ENCODE data around the gene ATXN7. TPM values are rescaled to one million over a fixed set of nuclear protein-coding genes. Genes with fewer than 3 reads are reported as not detected.

ATXN7 gene
- total RNA-seq, 2 experiments from 2014 or later: 35.6 to 40.5 TPM

- Mint-ChIP-seq H3K4me1 (ENCODE audit: low read depth) (peaks cover 6% of the 10 kb centered on the region), H3K36me3 (ENCODE audit: low read depth) (no peaks in the 10 kb centered on the region), H3K9me3 (ENCODE audit: insufficient read depth) (no peaks in the 10 kb centered on the region), H3K27me3 (ENCODE audit: low read depth) (peaks cover 28% of the 10 kb centered on the region), H3K4me3 (no peak overlapping the region), H3K27ac (no peak overlapping the region)
- no peak for ATAC-seq
- ChIA-PET CTCF (interaction anchor here (1.1 to 3.3 kb wide), 8 partner anchors 7 to 501 kb away, joined by 3 to 32 read pairs (median 4); no protein-coding TSS in a partner anchor), POLR2A (no interaction called here)
- DNase-seq: no peak
Observed at GRCh38 chr3:64029287-64029686, 165.6 kb downstream of the ATXN7 start.

GRCh38 chr3:64030741-64031140 lies 167.1 kb downstream of the ATXN7 start:
- ATAC-seq (peak; percentile 97), DNase-seq (peak; percentile 78)
- Mint-ChIP-seq H3K4me1 (ENCODE audit: low read depth) (peaks cover 6% of the 10 kb centered on the region), H3K4me3 (peak overlapping the region; percentile 72), H3K9me3 (ENCODE audit: insufficient read depth) (no peaks in the 10 kb centered on the region), H3K36me3 (ENCODE audit: low read depth) (no peaks in the 10 kb centered on the region), H3K27ac (peak overlapping the region; percentile 64), H3K27me3 (ENCODE audit: low read depth) (peaks cover 30% of the 10 kb centered on the region)
- ChIA-PET CTCF (interaction anchor here (0.6 to 3.3 kb wide), 15 partner anchors 9 to 500 kb away, joined by 3 to 32 read pairs (median 4); no protein-coding TSS in a partner anchor), POLR2A (no interaction called here)

GRCh38 chr3:64031540-64032508 lies 168.2 kb downstream of the ATXN7 start:
- DNase-seq (no peak), ATAC-seq (no peak)
- Mint-ChIP-seq H3K27me3 (ENCODE audit: low read depth) (peaks cover 27% of the 10 kb centered on the region), H3K4me3 (no peak overlapping the region), H3K36me3 (ENCODE audit: low read depth) (no peaks in the 10 kb centered on the region), H3K4me1 (ENCODE audit: low read depth) (peaks cover 6% of the 10 kb centered on the region), H3K27ac (no peak overlapping the region), H3K9me3 (ENCODE audit: insufficient read depth) (no peaks in the 10 kb centered on the region)
- POLR2A ChIA-PET: no interaction called here
- CTCF ChIA-PET: interaction anchor here (0.6 to 3.3 kb wide), 10 partner anchors 8 to 453 kb away, joined by 3 to 32 read pairs (median 4); no protein-coding TSS in a partner anchor

GRCh38 chr3:64033069-64033468 lies 169.4 kb downstream of the ATXN7 start:
- no peak for DNase-seq
- no peak for ATAC-seq
- ChIA-PET POLR2A (no interaction called here), CTCF (interaction anchor here (0.6 to 1.7 kb wide), 3 partner anchors 9 to 451 kb away, joined by 3 to 8 read pairs (median 3); no protein-coding TSS in a partner anchor)
- H3K36me3 Mint-ChIP-seq (ENCODE audit: low read depth): no peaks in the 10 kb centered on the region
- H3K9me3 Mint-ChIP-seq (ENCODE audit: insufficient read depth): no peaks in the 10 kb centered on the region
- no peak overlapping the region for H3K4me3 Mint-ChIP-seq
- peaks cover 6% of the 10 kb centered on the region for H3K4me1 Mint-ChIP-seq (ENCODE audit: low read depth)
- peaks cover 19% of the 10 kb centered on the region for H3K27me3 Mint-ChIP-seq (ENCODE audit: low read depth)
- H3K27ac Mint-ChIP-seq: no peak overlapping the region

- ChIA-PET POLR2A (no interaction called here), CTCF (no interaction called here)
- Mint-ChIP-seq H3K27me3 (ENCODE audit: low read depth) (peaks cover 14% of the 10 kb centered on the region), H3K4me3 (no peak overlapping the region), H3K36me3 (ENCODE audit: low read depth) (no peaks in the 10 kb centered on the region), H3K9me3 (ENCODE audit: insufficient read depth) (no peaks in the 10 kb centered on the region), H3K27ac (no peak overlapping the region), H3K4me1 (ENCODE audit: low read depth) (no peaks in the 10 kb centered on the region)
- ATAC-seq: no peak
- no peak for DNase-seq
Observed at GRCh38 chr3:64037084-64037483, 173.4 kb downstream of the ATXN7 start.

- Mint-ChIP-seq H3K36me3 (ENCODE audit: low read depth) (no peaks in the 10 kb centered on the region), H3K27ac (no peak overlapping the region), H3K27me3 (ENCODE audit: low read depth) (peaks cover 19% of the 10 kb centered on the region), H3K4me1 (ENCODE audit: low read depth) (no peaks in the 10 kb centered on the region), H3K9me3 (ENCODE audit: insufficient read depth) (no peaks in the 10 kb centered on the region), H3K4me3 (no peak overlapping the region)
- ChIA-PET CTCF (interaction anchor here (1.1 to 2.1 kb wide), 2 partner anchors 8 to 15 kb away, joined by 3 to 9 read pairs; partner anchors contain the start of gene PSMD6), POLR2A (no interaction called here)
- no peak for ATAC-seq
- DNase-seq: no peak
Observed at GRCh38 chr3:64038253-64038767, 174.6 kb downstream of the ATXN7 start.

GRCh38 chr3:64039332-64039731 lies 175.7 kb downstream of the ATXN7 start:
- no peaks in the 10 kb centered on the region for H3K36me3 Mint-ChIP-seq (ENCODE audit: low read depth)
- no peaks in the 10 kb centered on the region for H3K9me3 Mint-ChIP-seq (ENCODE audit: insufficient read depth)
- DNase-seq (no peak), ATAC-seq (no peak)
- no peak overlapping the region for H3K4me3 Mint-ChIP-seq
- POLR2A ChIA-PET: no interaction called here
- H3K27ac Mint-ChIP-seq: no peak overlapping the region
- peaks cover 19% of the 10 kb centered on the region for H3K27me3 Mint-ChIP-seq (ENCODE audit: low read depth)
- CTCF ChIA-PET: interaction anchor here (2.1 kb wide), 1 partner anchor 9 kb away, joined by 9 read pairs; no protein-coding TSS in a partner anchor
- no peaks in the 10 kb centered on the region for H3K4me1 Mint-ChIP-seq (ENCODE audit: low read depth)

GRCh38 chr3:64039981-64040733 lies 176.5 kb downstream of the ATXN7 start:
- H3K4me1 Mint-ChIP-seq (ENCODE audit: low read depth): no peaks in the 10 kb centered on the region
- peaks cover 19% of the 10 kb centered on the region for H3K27me3 Mint-ChIP-seq (ENCODE audit: low read depth)
- H3K36me3 Mint-ChIP-seq (ENCODE audit: low read depth): no peaks in the 10 kb centered on the region
- ATAC-seq: no peak
- no peak overlapping the region for H3K4me3 Mint-ChIP-seq
- POLR2A ChIA-PET: no interaction called here
- CTCF ChIA-PET: interaction anchor here (2.1 kb wide), 1 partner anchor 9 kb away, joined by 9 read pairs; no protein-coding TSS in a partner anchor
- H3K27ac Mint-ChIP-seq: no peak overlapping the region
- DNase-seq: no peak
- no peaks in the 10 kb centered on the region for H3K9me3 Mint-ChIP-seq (ENCODE audit: insufficient read depth)

GRCh38 chr3:64042952-64043351 lies 179.3 kb downstream of the ATXN7 start:
- ChIA-PET POLR2A (no interaction called here), CTCF (no interaction called here)
- H3K4me1 Mint-ChIP-seq (ENCODE audit: low read depth): no peaks in the 10 kb centered on the region
- no peak overlapping the region for H3K27ac Mint-ChIP-seq
- no peaks in the 10 kb centered on the region for H3K9me3 Mint-ChIP-seq (ENCODE audit: insufficient read depth)
- ATAC-seq (no peak), DNase-seq (no peak)
- peaks cover 24% of the 10 kb centered on the region for H3K27me3 Mint-ChIP-seq (ENCODE audit: low read depth)
- no peaks in the 10 kb centered on the region for H3K36me3 Mint-ChIP-seq (ENCODE audit: low read depth)
- no peak overlapping the region for H3K4me3 Mint-ChIP-seq

- Mint-ChIP-seq H3K36me3 (ENCODE audit: low read depth) (no peaks in the 10 kb centered on the region), H3K4me3 (no peak overlapping the region), H3K4me1 (ENCODE audit: low read depth) (peaks cover 4% of the 10 kb centered on the region), H3K27ac (peak overlapping the region; percentile 35), H3K9me3 (ENCODE audit: insufficient read depth) (no peaks in the 10 kb centered on the region), H3K27me3 (ENCODE audit: low read depth) (peaks cover 15% of the 10 kb centered on the region)
- ATAC-seq (no peak), DNase-seq (no peak)
- ChIA-PET CTCF (no interaction called here), POLR2A (no interaction called here)
Observed at GRCh38 chr3:64046592-64046991, 182.9 kb downstream of the ATXN7 start.

- no peak overlapping the region for H3K27ac Mint-ChIP-seq
- H3K36me3 Mint-ChIP-seq (ENCODE audit: low read depth): no peaks in the 10 kb centered on the region
- H3K9me3 Mint-ChIP-seq (ENCODE audit: insufficient read depth): no peaks in the 10 kb centered on the region
- peaks cover 4% of the 10 kb centered on the region for H3K4me1 Mint-ChIP-seq (ENCODE audit: low read depth)
- no peak overlapping the region for H3K4me3 Mint-ChIP-seq
- POLR2A ChIA-PET: no interaction called here
- ATAC-seq (no peak), DNase-seq (no peak)
- CTCF ChIA-PET: no interaction called here
- peaks cover 15% of the 10 kb centered on the region for H3K27me3 Mint-ChIP-seq (ENCODE audit: low read depth)
Observed at GRCh38 chr3:64046996-64047594, 183.4 kb downstream of the ATXN7 start.

All from activated CD8-positive, alpha-beta T cell treated with anti-CD3 and anti-CD28 coated beads, Interleukin-2, amount 10 ng/mL, durations not matched to agents 7 days and 5 days (primary cell).